B cell (primary cell): ENCODE measurements around the gene CAPN10. TPM values are rescaled to one million over a fixed set of nuclear protein-coding genes. Genes with fewer than 3 reads are reported as not detected.

ENCODE experiments used
- ATAC-seq: fragments of 200-7000 bp; cut with Tn5 transposase; one replicate; pipeline ENCODE4 v1.10.0; 2021; ENCODE audit warnings: low read depth, mild to moderate bottlenecking, moderate number of reproducible peaks, moderate library complexity
- CTCF ChIA-PET: fragments of 350-600 bp; sonication (Branson Sonifier 250); formaldehyde crosslinking; loops from one replicate; lab custom pipeline; 2021; ENCODE audit warnings: antibody characterized with exemption, inconsistent platforms; lab: Charles Lee
- POLR2A ChIA-PET: fragments of 350-600 bp; sonication (Branson Sonifier 250); formaldehyde crosslinking; loops from one replicate; lab custom pipeline; 2021; ENCODE audit warnings: antibody characterized with exemption; lab: Charles Lee
- DNase-seq: peaks from one replicate; pipeline ENCODE4 v3.0.0; 2013
- H2AFZ ChIP-seq: 2 replicates; pipeline ENCODE4 v1.6.1; 2012; ENCODE audit warnings: mild to moderate bottlenecking, low read depth, low read length; ENCODE audit not compliant: insufficient read depth, poor library complexity, severe bottlenecking
- H3K27ac ChIP-seq, 2 donors: 1 replicate in 1 of 2; 2 replicates in 1 of 2; pipeline ENCODE4 v1.5.1; 2012 to 2013; ENCODE audit warnings: low read length in 2 of 2, mild to moderate bottlenecking in 2 of 2, moderate library complexity in 1 of 2
- H3K27me3 ChIP-seq, 4 experiments: fragments of 200-600 bp in 1 of 4; sonication (generic) in 1 of 4; replicated peaks in 1 of 4; 1 replicate in 2 of 4; 2 replicates in 2 of 4; pipeline versions ENCODE4 v1.6.1 to v1.7.0; 2013 to 2016; ENCODE audit warnings: low read length in 3 of 4, mild to moderate bottlenecking in 2 of 4, mixed read lengths in 1 of 4, moderate library complexity in 1 of 4; ENCODE audit not compliant: insufficient read depth in 4 of 4, control insufficient read depth in 3 of 4; ENCODE audit errors: control extremely low read depth in 1 of 4
- H3K36me3 ChIP-seq, 2 experiments: replicated peaks in 1 of 2; 1 replicate in 1 of 2; 2 replicates in 1 of 2; pipeline versions ENCODE4 v1.6.1 to v1.7.1; 2013; ENCODE audit warnings: low read length in 1 of 2; ENCODE audit not compliant: insufficient read depth in 2 of 2, control insufficient read depth in 1 of 2; ENCODE audit errors: control extremely low read depth in 1 of 2, extremely low read depth in 1 of 2
- H3K4me1 ChIP-seq, 2 donors: fragments of 200-600 bp in 1 of 2; sonication (generic) in 1 of 2; 1 replicate in 1 of 2; 2 replicates in 1 of 2; pipeline versions ENCODE4 v1.5.1 to v1.6.1; 2013 to 2017; ENCODE audit warnings: low read length in 2 of 2; ENCODE audit not compliant: control insufficient read depth in 2 of 2, insufficient read depth in 2 of 2
- H3K4me2 ChIP-seq: replicated peaks from 2 replicates; pipeline ENCODE3; 2012; ENCODE audit warnings: mild to moderate bottlenecking, low read depth, low read length; ENCODE audit not compliant: poor library complexity, severe bottlenecking
- H3K4me3 ChIP-seq, 5 experiments: fragments of 200-600 bp in 1 of 5; sonication (generic) in 1 of 5; 1 replicate in 3 of 5; 2 replicates in 2 of 5; pipeline versions ENCODE4 v1.5.1 to v1.7.0; 2011 to 2016; ENCODE audit warnings: low read length in 4 of 5, mild to moderate bottlenecking in 4 of 5, low read depth in 2 of 5, control low read depth in 1 of 5, moderate library complexity in 1 of 5; ENCODE audit not compliant: insufficient read depth in 1 of 5; ENCODE audit errors: control extremely low read depth in 1 of 5, extremely low read depth in 1 of 5
- H3K79me2 ChIP-seq: fragments of 200-600 bp; sonication (generic); one replicate; pipeline ENCODE4 v1.6.0; 2016; ENCODE audit warnings: low read length; ENCODE audit not compliant: control insufficient read depth, insufficient read depth
- H3K9ac ChIP-seq: fragments of 200-600 bp; sonication (generic); 2 replicates; pipeline ENCODE4 v1.6.1; 2017; ENCODE audit warnings: mild to moderate bottlenecking, low read length, moderate library complexity
- H3K9me3 ChIP-seq, 3 donors: one replicate each; pipeline versions ENCODE4 v1.6.1 to v1.7.1; 2013; ENCODE audit warnings: low read length in 2 of 3; ENCODE audit not compliant: control insufficient read depth in 2 of 3, insufficient read depth in 1 of 3; ENCODE audit errors: control extremely low read depth in 1 of 3
- H4K20me1 ChIP-seq: 2 replicates; pipeline ENCODE4 v1.6.0; 2012; ENCODE audit warnings: mild to moderate bottlenecking, low read length; ENCODE audit not compliant: insufficient read depth, control insufficient read depth, poor library complexity, severe bottlenecking
- H3K27ac Mint-ChIP-seq: one replicate; pipeline ENCODE4 v1.8.0; 2021; ENCODE audit warnings: mixed read lengths
- H3K27me3 Mint-ChIP-seq: one replicate; pipeline ENCODE4 v1.8.0; 2021; ENCODE audit warnings: mixed read lengths
- H3K4me1 Mint-ChIP-seq: one replicate; pipeline ENCODE4 v1.8.0; 2021; ENCODE audit warnings: mixed read lengths
- H3K4me3 Mint-ChIP-seq: one replicate; pipeline ENCODE4 v1.8.0; 2021; ENCODE audit warnings: mixed read lengths
- H3K9me3 Mint-ChIP-seq: one replicate; pipeline ENCODE4 v1.8.0; 2022; ENCODE audit warnings: mixed read lengths; ENCODE audit not compliant: insufficient read depth
- EZH2 ChIP-seq: IDR thresholded peaks from 2 replicates; pipeline ENCODE4 v1.6.1; 2012; ENCODE audit warnings: borderline replicate concordance, low read depth, mild to moderate bottlenecking, moderate library complexity, low read length; ENCODE audit not compliant: insufficient read depth, poor library complexity, severe bottlenecking
- WGBS: methylation state at CpG from one replicate; pipeline ENCODE4 v1.1.5; 2013; ENCODE audit warnings: missing lambda C conversion rate; ENCODE audit not compliant: insufficient coverage; 5-methylcytosine and 5-hydroxymethylcytosine counted together
- intact Hi-C: fragments of 100-400 bp; cut with micrococcal nuclease; formaldehyde crosslinking; loops from one replicate; pipeline ENCODE4 v1.10.0; 2022
- polyA plus RNA-seq: library from polyadenylated mRNA; depleted of rRNA; stranded (reverse); fragments of >200 nt; gene quantifications from 2 replicates; pipeline ENCODE4 v1.2.3, GENCODE V29; 2012
- total RNA-seq, 2 donors: library from RNA; stranded (reverse); fragments of 120-200 nt in 1 of 2; gene quantifications; 1 replicate in 1 of 2; 2 replicates in 1 of 2; pipeline versions ENCODE4 v1.2.3 to v1.2.4, GENCODE V29; 2013 to 2022
- TF ChIP-seq, protein P1 (sequence below): fragments of 200-600 bp; IDR thresholded peaks from one replicate; pipeline ENCODE4 v1.8.0; 2022; ENCODE audit warnings: antibody characterized with exemption, mild to moderate bottlenecking

Gene CAPN10
- total and polyA plus RNA-seq, 2 donors (not counting 1 experiment from before 2014, with no cell fraction given), result 73.4 to 92.1 TPM

DNA sequence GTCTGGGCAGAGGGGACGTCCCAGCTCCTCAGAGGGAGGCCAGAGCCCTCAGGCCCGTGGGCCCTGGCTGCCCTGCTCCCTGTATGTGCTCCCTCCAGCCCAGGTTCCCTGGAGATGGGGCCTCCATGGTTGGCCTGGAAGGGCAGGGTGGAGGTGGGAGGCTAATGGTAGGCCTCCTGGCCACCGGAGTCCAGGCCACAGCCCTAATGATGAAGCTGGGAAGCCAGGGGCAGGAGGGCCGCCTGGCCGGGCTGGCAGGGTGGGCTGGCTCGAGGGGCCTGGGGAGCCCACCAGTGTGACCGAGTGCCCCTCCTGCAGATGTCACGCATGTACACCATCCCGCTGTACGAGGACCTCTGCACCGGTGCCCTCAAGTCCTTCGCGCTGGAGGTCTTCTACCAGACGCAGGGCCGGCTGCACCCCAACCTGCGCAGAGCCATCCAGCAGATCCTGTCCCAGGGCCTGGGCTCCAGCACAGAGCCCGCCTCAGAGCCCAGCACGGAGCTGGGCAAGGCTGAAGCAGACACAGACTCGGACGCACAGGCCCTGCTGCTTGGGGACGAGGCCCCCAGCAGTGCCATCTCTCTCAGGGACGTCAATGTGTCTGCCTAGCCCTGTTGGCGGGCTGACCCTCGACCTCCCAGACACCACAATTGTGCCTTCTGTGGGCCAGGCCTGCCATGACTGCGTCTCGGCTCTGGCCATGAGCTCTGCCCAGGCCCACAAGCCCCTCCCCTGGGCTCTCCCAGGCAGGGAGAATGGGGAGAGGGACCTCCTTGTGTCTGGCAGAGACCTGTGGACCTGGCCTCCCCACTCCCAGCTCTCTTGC is 9.0 kb upstream of the CAPN10 start:
- no peak overlapping the region for H3K4me3 ChIP-seq
- peaks cover 95% of the 10 kb centered on the region for H4K20me1 ChIP-seq
- no peak overlapping the region for H3K4me2 ChIP-seq
- ChIA-PET POLR2A (no interaction called here), CTCF (no interaction called here)
- Mint-ChIP-seq H3K9me3 (no peaks in the 10 kb centered on the region), H3K4me1 (peaks cover 20% of the 10 kb centered on the region), H3K27me3 (no peaks in the 10 kb centered on the region), H3K27ac (no peak overlapping the region), H3K4me3 (no peak overlapping the region)
- WGBS, result 96% methylated on average over 24 of the region's 26 CpGs
- intact Hi-C loops, result no loop called here
- H3K36me3 ChIP-seq, result peaks cover 0 to 54% of the 10 kb centered on the region in 2 experiments
- TF ChIP-seq, protein P1, sequence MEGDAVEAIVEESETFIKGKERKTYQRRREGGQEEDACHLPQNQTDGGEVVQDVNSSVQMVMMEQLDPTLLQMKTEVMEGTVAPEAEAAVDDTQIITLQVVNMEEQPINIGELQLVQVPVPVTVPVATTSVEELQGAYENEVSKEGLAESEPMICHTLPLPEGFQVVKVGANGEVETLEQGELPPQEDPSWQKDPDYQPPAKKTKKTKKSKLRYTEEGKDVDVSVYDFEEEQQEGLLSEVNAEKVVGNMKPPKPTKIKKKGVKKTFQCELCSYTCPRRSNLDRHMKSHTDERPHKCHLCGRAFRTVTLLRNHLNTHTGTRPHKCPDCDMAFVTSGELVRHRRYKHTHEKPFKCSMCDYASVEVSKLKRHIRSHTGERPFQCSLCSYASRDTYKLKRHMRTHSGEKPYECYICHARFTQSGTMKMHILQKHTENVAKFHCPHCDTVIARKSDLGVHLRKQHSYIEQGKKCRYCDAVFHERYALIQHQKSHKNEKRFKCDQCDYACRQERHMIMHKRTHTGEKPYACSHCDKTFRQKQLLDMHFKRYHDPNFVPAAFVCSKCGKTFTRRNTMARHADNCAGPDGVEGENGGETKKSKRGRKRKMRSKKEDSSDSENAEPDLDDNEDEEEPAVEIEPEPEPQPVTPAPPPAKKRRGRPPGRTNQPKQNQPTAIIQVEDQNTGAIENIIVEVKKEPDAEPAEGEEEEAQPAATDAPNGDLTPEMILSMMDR, result no peak
- no peak for TF ChIP-seq EZH2
- ATAC-seq (no peak), DNase-seq (no peak)
- H3K4me1 ChIP-seq, result peaks cover 0 to 10% of the 10 kb centered on the region in 2 donors
- H3K9ac ChIP-seq, result no peak overlapping the region
- H3K27me3 ChIP-seq, result no peaks in the 10 kb centered on the region
- H3K79me2 ChIP-seq, result peaks cover 61% of the 10 kb centered on the region
- H3K27ac ChIP-seq, result no peak overlapping the region
- H2AFZ ChIP-seq, result no peak overlapping the region
- peaks cover 0 to 5% (median 0%) of the 10 kb centered on the region in 3 donors for H3K9me3 ChIP-seq

DNA sequence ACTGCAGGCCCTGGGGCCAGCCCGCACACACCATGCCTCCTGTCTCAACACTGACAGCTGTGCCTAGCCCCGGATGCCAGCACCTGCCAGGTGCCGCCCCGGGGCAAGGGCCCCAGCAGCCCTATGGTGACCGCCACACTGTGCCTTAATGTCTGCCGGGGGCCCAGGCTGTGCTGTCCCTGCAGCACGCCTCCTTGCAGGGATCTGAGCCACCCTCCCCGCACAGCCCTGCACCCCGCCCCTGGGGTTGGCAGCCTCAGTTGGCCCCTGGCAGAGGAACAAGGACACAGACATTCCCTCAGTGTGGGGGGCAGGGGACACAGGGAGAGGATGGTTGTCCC is 8.5 kb upstream of the CAPN10 start:
- H3K4me1 Mint-ChIP-seq, result peaks cover 25% of the 10 kb centered on the region
- H3K27me3 Mint-ChIP-seq, result no peaks in the 10 kb centered on the region
- DNase-seq, result no peak
- no peak overlapping the region for H2AFZ ChIP-seq
- ATAC-seq, result no peak
- H3K9me3 Mint-ChIP-seq, result no peaks in the 10 kb centered on the region
- WGBS, result 96% methylated on average over 9 of the region's 9 CpGs
- TF ChIP-seq EZH2, result no peak
- TF ChIP-seq, protein P1, result no peak
- no peak overlapping the region for H3K27ac ChIP-seq
- H3K4me2 ChIP-seq, result no peak overlapping the region
- intact Hi-C loops, result no loop called here
- H3K36me3 ChIP-seq, result peaks cover 0 to 49% of the 10 kb centered on the region in 2 experiments
- ChIA-PET POLR2A (no interaction called here), CTCF (no interaction called here)
- H3K4me1 ChIP-seq, result peaks cover 0 to 10% of the 10 kb centered on the region in 2 donors
- peaks cover 90% of the 10 kb centered on the region for H4K20me1 ChIP-seq
- no peak overlapping the region for H3K9ac ChIP-seq
- H3K4me3 ChIP-seq, result no peak overlapping the region
- H3K79me2 ChIP-seq, result peaks cover 61% of the 10 kb centered on the region
- H3K4me3 Mint-ChIP-seq, result no peak overlapping the region
- H3K9me3 ChIP-seq, result peaks cover 0 to 5% (median 0%) of the 10 kb centered on the region in 3 donors
- no peak overlapping the region for H3K27ac Mint-ChIP-seq
- H3K27me3 ChIP-seq, result no peaks in the 10 kb centered on the region
